Endodermal cell (in vitro differentiated cells): ENCODE measurements around the gene DYTN. TPM values are rescaled to one million over a fixed set of nuclear protein-coding genes. Genes with fewer than 3 reads are reported as not detected.
"Not testable (repeated sequence)": the region's sequence is repeated elsewhere in the genome, so short reads cannot be mapped to it uniquely, and the experiment has no call there.

Experiments
- DNase-seq: peaks from one replicate; pipeline ENCODE4 v3.0.0-alpha.2; 2017
- H3K27ac ChIP-seq: 2 replicates; pipeline ENCODE4 v1.5.1; 2013; ENCODE audit warnings: mild to moderate bottlenecking, low read depth, low read length, moderate library complexity
- H3K27me3 ChIP-seq: 2 replicates; pipeline ENCODE4 v1.6.1; 2013; ENCODE audit warnings: mild to moderate bottlenecking, low read length, moderate library complexity; ENCODE audit not compliant: insufficient read depth, control insufficient read depth, poor library complexity, severe bottlenecking
- H3K36me3 ChIP-seq: 2 replicates; pipeline ENCODE4 v1.7.0; 2013; ENCODE audit warnings: mild to moderate bottlenecking, low read length, moderate library complexity; ENCODE audit not compliant: control insufficient read depth, insufficient read depth
- H3K4me1 ChIP-seq: one replicate; pipeline ENCODE4 v1.7.0; 2013; ENCODE audit warnings: low read length; ENCODE audit not compliant: control insufficient read depth, insufficient read depth
- H3K4me3 ChIP-seq: 2 replicates; pipeline ENCODE4 v1.5.1; 2013; ENCODE audit warnings: mild to moderate bottlenecking, low read length, moderate library complexity
- H3K9ac ChIP-seq: 2 replicates; pipeline ENCODE4 v1.6.1; 2013; ENCODE audit warnings: mild to moderate bottlenecking, low read length, moderate library complexity; ENCODE audit not compliant: poor library complexity, severe bottlenecking; ENCODE audit errors: extremely low read depth
- H3K9me3 ChIP-seq: 2 replicates; pipeline ENCODE4 v1.6.1; 2013; ENCODE audit warnings: mild to moderate bottlenecking, low read length, moderate library complexity; ENCODE audit not compliant: control insufficient read depth
- H3K27ac Mint-ChIP-seq: 2 replicates; pipeline ENCODE4 v1.8.0; 2020; ENCODE audit warnings: mixed read lengths
- H3K27me3 Mint-ChIP-seq: 2 replicates; pipeline ENCODE4 v1.8.0; 2021; ENCODE audit warnings: mild to moderate bottlenecking, mixed read lengths; ENCODE audit not compliant: insufficient read depth
- H3K36me3 Mint-ChIP-seq: 2 replicates; pipeline ENCODE4 v1.8.0; 2020; ENCODE audit warnings: low read depth, mixed read lengths
- H3K4me1 Mint-ChIP-seq: 2 replicates; pipeline ENCODE4 v1.8.0; 2020; ENCODE audit warnings: mixed read lengths
- H3K4me3 Mint-ChIP-seq: 2 replicates; pipeline ENCODE4 v1.8.0; 2020; ENCODE audit warnings: mild to moderate bottlenecking, moderate library complexity, mixed read lengths
- H3K9me3 Mint-ChIP-seq: 2 replicates; pipeline ENCODE4 v1.8.0; 2020; ENCODE audit warnings: mild to moderate bottlenecking, mixed read lengths
- WGBS, 2 experiments: methylation state at CpG; one replicate each; pipeline versions ENCODE4 v1.1.5 to v1.1.7; 2013; ENCODE audit warnings: missing lambda C conversion rate in 2 of 2, mixed read lengths in 1 of 2; ENCODE audit not compliant: insufficient coverage in 1 of 2, insufficient read length in 1 of 2; 5-methylcytosine and 5-hydroxymethylcytosine counted together
- total RNA-seq, 2 donors: library from RNA; stranded (reverse); fragmentation: NEBNext Ultra II Directional in 1 of 2; extraction: Animal tissue kit (Norgen Biotek cat#: 25700) in 1 of 2; gene quantifications; 2 replicates in 1 of 2; 3 replicates in 1 of 2; pipeline ENCODE4 v1.2.1, GENCODE V29; 2021
- TF ChIP-seq, protein P1 (sequence below): fragments of 200-600 bp; sonication (generic); conservative IDR thresholded peaks from 2 replicates; pipeline ENCODE4 v1.5.0; 2021; ENCODE audit warnings: antibody characterized with exemption, mild to moderate bottlenecking

Gene DYTN
- total RNA-seq, 2 donors from 2014 or later: not detected

DNA sequence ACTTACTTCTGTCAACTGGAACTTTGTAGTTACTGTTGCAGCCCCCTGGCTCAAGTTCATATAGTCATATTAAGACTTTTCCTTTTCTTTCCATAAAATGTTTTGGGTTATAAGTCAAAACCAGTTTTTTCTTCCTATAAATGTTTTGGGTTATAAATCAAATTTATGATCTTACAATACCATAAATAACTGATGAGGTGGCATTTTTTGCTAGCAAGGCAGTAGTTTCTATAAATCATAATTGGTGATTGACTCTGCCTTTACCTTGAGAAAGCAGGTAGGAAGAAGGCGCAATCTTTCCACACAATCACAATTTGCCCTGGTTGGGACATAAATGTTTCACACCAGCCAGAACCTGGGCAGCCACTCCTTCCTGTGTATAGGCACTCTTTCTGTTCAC, 5.1 kb upstream of the DYTN start:
- Mint-ChIP-seq H3K27me3 (no peaks in the 10 kb centered on the region), H3K9me3 (peaks cover 11% of the 10 kb centered on the region), H3K4me3 (no peak overlapping the region), H3K27ac (no peak overlapping the region), H3K4me1 (no peaks in the 10 kb centered on the region), H3K36me3 (no peaks in the 10 kb centered on the region)
- Histone ChIP-seq H3K36me3 (no peaks in the 10 kb centered on the region), H3K9me3 (no peaks in the 10 kb centered on the region), H3K9ac (no peak overlapping the region), H3K27ac (no peak overlapping the region), H3K27me3 (no peaks in the 10 kb centered on the region), H3K4me3 (no peak overlapping the region), H3K4me1 (no peaks in the 10 kb centered on the region)
- WGBS, 2 experiments: 83 to 100% methylated on average over 1 of the region's 1 CpG
- no peak for DNase-seq
- TF ChIP-seq, protein P1, sequence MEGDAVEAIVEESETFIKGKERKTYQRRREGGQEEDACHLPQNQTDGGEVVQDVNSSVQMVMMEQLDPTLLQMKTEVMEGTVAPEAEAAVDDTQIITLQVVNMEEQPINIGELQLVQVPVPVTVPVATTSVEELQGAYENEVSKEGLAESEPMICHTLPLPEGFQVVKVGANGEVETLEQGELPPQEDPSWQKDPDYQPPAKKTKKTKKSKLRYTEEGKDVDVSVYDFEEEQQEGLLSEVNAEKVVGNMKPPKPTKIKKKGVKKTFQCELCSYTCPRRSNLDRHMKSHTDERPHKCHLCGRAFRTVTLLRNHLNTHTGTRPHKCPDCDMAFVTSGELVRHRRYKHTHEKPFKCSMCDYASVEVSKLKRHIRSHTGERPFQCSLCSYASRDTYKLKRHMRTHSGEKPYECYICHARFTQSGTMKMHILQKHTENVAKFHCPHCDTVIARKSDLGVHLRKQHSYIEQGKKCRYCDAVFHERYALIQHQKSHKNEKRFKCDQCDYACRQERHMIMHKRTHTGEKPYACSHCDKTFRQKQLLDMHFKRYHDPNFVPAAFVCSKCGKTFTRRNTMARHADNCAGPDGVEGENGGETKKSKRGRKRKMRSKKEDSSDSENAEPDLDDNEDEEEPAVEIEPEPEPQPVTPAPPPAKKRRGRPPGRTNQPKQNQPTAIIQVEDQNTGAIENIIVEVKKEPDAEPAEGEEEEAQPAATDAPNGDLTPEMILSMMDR: no peak

DNA sequence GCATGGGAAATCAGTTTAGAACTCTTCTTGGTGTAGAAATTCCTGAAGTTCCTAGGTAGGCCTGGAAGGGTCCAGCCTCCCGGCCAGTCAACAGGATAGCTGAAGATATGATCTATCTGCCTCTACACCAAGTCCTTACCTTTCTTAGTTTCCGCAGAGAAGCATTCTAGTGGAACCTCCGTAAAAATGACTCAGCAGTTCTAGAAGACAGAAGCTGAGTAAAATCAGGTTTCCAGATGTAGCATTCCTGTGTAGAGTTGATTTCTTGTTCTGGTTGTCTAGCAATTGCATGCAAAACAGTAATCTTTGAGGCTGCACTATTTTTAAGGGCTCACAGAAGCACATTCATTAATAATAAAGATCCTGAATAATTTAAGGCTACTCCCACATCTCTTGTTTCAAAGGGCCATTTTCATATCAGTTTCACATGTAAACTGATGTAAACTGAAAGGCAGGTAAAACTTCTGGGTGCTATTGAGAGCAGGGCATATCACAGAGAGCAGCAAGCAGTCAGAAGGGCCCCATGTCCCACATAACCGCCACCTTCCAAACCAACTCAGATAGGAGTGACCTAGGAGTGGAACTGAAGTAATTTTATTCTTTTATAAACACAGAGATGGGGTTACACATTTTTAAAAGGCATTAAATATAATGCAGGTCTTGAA, 3.2 kb upstream of the DYTN start:
- no peak overlapping the region for H3K9ac ChIP-seq
- Mint-ChIP-seq H3K9me3 (peaks cover 11% of the 10 kb centered on the region), H3K27me3 (no peaks in the 10 kb centered on the region), H3K27ac (no peak overlapping the region), H3K4me3 (no peak overlapping the region), H3K36me3 (no peaks in the 10 kb centered on the region), H3K4me1 (no peaks in the 10 kb centered on the region)
- TF ChIP-seq, protein P1: no peak
- 91 to 100% methylated on average over 1 to 4 of the region's 4 CpGs for WGBS, 2 experiments
- H3K36me3 ChIP-seq: no peaks in the 10 kb centered on the region
- H3K9me3 ChIP-seq: no peaks in the 10 kb centered on the region
- H3K27me3 ChIP-seq: no peaks in the 10 kb centered on the region
- H3K4me3 ChIP-seq: no peak overlapping the region
- no peaks in the 10 kb centered on the region for H3K4me1 ChIP-seq
- no peak overlapping the region for H3K27ac ChIP-seq
- DNase-seq: no peak

DNA sequence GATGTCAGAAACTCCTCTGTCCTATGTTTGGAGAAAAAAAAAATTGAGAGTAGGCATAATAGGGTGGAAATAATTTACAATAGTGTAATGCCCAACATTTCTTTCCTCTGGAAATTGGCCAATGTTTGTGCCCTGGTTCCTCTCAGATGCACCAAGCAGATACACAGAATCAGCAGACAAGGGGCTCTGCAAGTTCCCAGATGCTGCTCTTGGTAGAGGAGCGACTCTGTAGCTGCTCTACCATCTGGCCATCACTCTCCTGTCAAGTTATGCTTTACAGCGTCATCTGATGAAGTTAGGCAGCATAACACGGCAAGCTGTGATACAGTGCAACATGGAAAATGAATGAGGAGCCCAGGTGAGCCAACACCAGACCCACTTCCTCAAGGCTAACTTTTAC, 1.6 kb downstream of the DYTN start:
- Histone ChIP-seq H3K27ac (no peak overlapping the region), H3K36me3 (no peaks in the 10 kb centered on the region), H3K4me3 (no peak overlapping the region), H3K9me3 (no peaks in the 10 kb centered on the region), H3K27me3 (no peaks in the 10 kb centered on the region), H3K9ac (no peak overlapping the region), H3K4me1 (no peaks in the 10 kb centered on the region)
- Mint-ChIP-seq H3K36me3 (no peaks in the 10 kb centered on the region), H3K27me3 (peaks cover 13% of the 10 kb centered on the region), H3K4me3 (no peak overlapping the region), H3K27ac (no peak overlapping the region), H3K9me3 (peaks cover 4% of the 10 kb centered on the region), H3K4me1 (no peaks in the 10 kb centered on the region)
- TF ChIP-seq, protein P1: no peak
- 94 to 100% methylated on average over 2 to 3 of the region's 3 CpGs for WGBS, 2 experiments
- no peak for DNase-seq

DNA sequence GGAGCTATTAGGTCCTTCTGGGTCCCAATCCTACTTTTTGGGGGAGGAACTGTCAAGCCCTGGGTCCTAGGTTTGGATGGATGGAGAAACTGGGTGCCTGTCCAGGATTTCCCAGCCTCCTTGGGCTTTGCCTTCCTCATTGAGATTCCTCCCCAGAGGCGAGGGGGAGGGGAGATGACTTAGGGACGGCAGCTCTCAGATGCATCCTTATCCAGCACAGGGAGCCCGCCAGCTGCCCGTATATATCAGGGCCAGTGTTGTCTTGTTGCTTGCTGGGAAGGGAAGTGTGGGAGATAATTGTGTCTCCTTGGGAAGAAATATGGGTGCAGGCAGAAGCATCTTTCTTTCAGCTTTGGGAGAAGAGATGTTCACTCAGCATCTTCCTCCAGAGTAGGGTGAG, 3.0 kb downstream of the DYTN start:
- H3K4me3 Mint-ChIP-seq, H3K9ac ChIP-seq, DNase-seq, H3K9me3 ChIP-seq, H3K27ac Mint-ChIP-seq, H3K9me3 Mint-ChIP-seq, H3K4me1 ChIP-seq, H3K27ac ChIP-seq, H3K27me3 ChIP-seq, H3K36me3 Mint-ChIP-seq, H3K36me3 ChIP-seq, H3K4me3 ChIP-seq, H3K4me1 Mint-ChIP-seq: not testable (repeated sequence)
- 81% methylated on average over 4 of the region's 4 CpGs; no CpG with 5 or more reads in 1 of the 2 experiments for WGBS, 2 experiments
- peaks cover 13% of the 10 kb centered on the region for H3K27me3 Mint-ChIP-seq
